B cell (primary cell): Measurements from ENCODE around the gene CDKN2C.

Source experiments
- CTCF ChIP-seq: fragments of 200-600 bp; IDR thresholded peaks from one replicate; pipeline ENCODE4 v1.8.0; 2022; ENCODE audit warnings: antibody characterized with exemption, mild to moderate bottlenecking
- EZH2 ChIP-seq: IDR thresholded peaks from 2 replicates; pipeline ENCODE4 v1.6.1; 2012; ENCODE audit warnings: borderline replicate concordance, low read depth, mild to moderate bottlenecking, moderate library complexity, low read length; ENCODE audit not compliant: insufficient read depth, poor library complexity, severe bottlenecking

- TF ChIP-seq CTCF (no peak), EZH2 (no peak)
These were observed 11.7 kb downstream of the CDKN2C start for GRCh38 chr1:50981741-50982140.
